GM12801 (cell line): ENCODE data around the gene XRCC4.

Experiments used
- TF ChIP-seq, protein P1 (sequence below): IDR thresholded peaks from one replicate; pipeline ENCODE4 v1.5.1; 2011; ENCODE audit warnings: control low read depth; ENCODE audit not compliant: insufficient read length; ENCODE audit errors: extremely low read depth

Gene XRCC4

DNA sequence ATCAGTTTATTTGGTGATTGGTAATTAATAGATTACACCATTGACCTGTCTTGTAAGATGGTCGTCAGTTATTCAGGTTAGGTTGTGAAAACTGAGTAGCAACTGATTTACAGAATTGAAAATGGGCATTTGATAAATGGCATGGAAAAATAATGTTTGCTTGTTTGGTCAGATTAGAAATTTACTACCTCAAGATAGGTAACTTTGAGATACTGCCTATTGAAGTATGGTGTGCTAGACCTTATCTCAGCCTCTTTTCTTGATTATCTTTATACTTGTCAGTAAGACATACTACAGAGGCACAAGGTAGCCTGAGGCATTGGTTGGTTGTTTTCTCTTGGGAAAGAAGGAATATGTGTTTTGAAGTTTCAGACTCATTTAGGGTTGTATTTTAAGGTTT lies 174.5 kb downstream of the XRCC4 start:
- TF ChIP-seq, protein P1, sequence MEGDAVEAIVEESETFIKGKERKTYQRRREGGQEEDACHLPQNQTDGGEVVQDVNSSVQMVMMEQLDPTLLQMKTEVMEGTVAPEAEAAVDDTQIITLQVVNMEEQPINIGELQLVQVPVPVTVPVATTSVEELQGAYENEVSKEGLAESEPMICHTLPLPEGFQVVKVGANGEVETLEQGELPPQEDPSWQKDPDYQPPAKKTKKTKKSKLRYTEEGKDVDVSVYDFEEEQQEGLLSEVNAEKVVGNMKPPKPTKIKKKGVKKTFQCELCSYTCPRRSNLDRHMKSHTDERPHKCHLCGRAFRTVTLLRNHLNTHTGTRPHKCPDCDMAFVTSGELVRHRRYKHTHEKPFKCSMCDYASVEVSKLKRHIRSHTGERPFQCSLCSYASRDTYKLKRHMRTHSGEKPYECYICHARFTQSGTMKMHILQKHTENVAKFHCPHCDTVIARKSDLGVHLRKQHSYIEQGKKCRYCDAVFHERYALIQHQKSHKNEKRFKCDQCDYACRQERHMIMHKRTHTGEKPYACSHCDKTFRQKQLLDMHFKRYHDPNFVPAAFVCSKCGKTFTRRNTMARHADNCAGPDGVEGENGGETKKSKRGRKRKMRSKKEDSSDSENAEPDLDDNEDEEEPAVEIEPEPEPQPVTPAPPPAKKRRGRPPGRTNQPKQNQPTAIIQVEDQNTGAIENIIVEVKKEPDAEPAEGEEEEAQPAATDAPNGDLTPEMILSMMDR, result no peak

DNA sequence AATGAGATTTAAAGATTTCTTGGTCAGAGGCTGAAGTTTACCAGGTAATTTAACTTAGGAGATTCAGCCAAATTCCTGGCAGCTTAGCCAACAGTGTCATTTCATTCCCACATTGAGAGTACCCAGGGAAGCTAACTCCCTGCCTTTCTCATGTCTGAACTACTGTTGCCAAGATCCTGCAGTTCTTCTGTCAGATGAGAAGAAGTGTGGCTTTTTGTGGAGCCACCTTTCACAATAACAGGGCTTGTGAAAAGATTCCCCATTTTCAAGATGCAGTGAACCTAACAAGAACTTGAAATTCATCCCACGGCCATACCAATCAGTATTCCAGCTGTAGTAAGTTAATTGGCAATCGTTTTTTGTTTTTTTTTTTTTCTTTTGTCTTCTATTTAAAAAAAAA lies 176.4 kb downstream of the XRCC4 start:
- TF ChIP-seq, protein P1, result no peak

DNA sequence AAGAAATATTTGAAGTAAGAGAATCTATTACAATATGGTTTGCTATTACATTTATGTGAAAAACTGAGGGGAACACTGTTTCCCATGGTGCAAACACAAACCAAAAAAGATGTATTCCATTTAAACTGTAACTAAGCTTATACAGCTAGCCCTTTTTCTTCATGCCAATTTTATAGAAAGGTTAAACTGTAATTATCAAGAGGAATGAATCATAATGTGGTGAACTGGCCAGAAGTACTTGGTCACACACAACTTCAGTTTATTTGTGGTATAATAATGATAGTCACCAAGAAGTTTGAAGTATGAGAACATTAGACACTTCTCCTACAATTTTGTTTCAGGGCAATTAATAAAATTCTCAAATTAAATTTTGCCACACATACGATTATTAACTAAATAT lies 177.9 kb downstream of the XRCC4 start:
- TF ChIP-seq, protein P1, result no peak

DNA sequence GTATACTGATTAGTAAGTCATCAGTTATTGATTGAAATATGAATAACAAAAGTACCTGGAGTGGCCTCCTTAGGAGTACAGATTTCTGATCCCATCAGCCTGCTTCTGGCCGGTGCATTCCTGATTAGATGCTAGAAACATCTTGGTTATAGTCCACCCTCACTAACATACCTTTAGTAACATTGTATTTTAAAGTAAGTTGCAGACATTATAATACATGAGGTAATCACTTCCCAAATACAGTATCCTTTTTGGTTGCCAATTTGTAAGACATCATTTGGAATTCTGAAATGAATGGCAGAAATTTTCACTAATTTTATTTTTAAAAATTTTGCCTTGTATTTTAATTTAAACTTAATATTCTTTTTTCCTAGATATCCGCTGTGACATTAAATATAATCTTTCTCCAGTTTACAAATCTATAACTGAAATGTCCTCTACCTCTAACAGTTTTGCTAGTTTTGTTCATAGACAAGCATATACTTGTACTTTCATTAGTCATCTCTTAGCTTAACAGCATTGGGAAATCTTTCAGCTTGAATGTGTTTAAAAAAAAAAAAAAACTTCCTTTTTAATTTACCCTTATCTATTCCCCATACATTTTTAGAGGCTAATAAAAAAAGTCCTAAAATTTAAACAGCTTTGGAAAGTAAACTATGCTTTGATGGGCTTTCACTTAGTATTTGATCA lies 178.9 kb downstream of the XRCC4 start:
- TF ChIP-seq, protein P1, result no peak

DNA sequence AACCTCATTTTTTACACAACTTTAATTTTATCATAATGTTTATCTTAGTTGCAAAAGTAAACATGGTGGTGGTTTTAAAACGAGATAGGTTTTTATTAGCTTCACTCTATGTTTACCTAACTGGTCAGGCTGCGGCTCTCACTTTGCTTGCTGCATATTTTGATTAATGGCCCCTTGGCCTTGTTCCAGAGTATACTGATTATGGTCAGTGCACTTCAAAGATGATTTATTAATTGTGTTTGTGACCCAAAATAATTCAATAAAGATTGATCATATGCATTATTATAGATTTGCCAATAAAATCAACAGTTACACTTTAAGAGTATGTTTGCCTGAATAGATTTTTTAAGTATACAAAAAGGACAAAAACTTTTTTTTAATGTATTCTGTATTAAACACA lies 188.0 kb downstream of the XRCC4 start:
- TF ChIP-seq, protein P1, result no peak

DNA sequence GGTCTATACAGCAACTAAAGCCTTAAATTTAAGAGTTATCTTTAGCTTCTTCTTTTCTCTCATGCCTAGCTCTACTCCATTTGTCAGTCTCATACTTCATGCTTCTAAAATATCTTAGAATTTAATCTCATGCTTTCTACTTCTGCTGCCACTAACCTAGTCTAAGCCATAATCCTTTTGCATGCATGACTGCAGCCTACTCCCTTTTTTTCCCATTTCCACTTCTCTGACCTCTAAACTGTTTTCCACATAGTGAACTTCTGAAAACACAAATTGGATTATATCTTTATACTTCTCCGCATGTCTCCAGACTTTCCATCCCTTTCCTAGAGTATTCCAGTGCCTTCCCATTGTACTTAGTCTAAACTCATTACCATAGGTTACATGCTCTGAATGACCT lies 193.0 kb downstream of the XRCC4 start:
- TF ChIP-seq, protein P1, result no peak

DNA sequence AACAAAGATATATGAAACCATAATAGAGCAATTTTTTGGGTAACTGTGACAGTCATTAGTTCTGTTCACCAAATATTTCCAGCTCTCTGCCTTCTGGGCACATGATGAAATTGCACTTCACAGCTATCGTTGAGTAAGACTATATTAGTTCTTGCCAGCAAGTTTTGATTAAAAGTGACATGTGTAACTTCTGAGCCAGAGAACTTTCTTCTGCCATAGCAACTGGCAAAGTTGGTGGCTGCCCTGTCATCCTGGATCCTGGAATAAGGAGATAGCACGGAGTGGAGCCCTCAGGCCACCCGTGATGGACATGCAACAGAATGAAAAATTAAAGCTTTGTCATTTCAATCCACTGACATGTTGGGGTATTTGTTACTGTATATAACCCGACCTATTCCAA lies 199.8 kb downstream of the XRCC4 start:
- TF ChIP-seq, protein P1, result no peak

DNA sequence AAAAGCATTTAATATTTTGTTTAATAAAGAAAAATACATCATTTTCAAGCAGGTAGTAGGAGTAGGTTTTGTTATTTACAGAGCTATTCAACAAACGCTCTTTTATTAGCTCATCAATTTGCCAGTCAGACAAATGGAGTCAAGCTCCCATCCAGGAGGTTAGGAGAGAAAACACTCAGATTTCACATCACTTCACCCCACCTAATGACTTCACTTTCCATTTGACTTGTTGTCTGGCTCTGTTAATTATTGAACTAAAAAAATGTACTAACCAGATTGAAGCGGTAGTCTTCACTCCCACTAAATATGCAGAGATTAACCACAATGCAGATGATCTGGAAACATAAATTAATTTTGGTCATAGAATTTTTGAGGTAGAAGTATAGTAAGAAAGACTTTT lies 200.6 kb downstream of the XRCC4 start:
- TF ChIP-seq, protein P1, result no peak
